GM10847 (cell line): ENCODE measurements around the gene PLPP3.

Source experiments
- POLR2A ChIP-seq: IDR thresholded peaks from 2 replicates; pipeline ENCODE4 v1.6.1; 2011; ENCODE audit not compliant: insufficient read length; ENCODE audit errors: extremely low read depth

Gene PLPP3

DNA sequence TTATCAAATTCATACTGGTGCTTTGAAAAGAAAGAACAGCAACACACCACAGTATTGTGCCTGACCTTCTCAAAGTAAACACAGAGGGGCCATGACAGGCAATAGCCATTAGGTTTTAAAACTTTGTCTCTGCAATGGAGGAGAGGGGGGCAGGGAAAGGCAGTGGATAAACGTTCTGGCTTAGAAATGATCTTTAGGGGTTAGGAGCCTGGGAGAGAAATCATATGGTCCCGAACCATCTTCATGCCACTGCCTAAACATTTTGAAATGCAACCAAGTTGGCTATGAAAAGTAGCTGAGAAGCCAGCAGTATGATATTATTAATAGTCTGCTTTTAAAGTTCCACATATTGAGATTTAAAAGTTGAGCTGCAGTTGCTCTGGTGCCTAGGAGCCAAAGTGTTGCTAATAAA, 39.8 kb downstream of the PLPP3 start:
- TF ChIP-seq POLR2A, result no peak

DNA sequence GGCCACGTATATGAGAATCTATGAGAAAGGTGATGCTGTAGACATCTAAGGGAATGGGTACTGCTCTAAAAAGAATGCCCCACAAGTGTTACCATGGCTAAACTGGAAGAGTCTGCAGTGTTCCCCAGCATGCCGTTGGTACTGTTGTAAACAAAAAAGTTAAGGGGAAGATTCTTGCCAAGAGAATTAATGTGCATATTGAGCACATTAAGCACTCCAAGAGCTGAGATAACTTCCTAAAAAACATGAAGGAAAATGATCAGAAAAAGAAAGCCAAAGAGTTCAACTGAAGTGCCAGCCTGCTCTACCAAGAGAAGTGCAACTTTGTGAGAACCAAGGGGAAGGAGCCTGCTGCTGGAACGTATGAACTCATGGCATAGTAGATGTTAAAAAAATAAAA, 40.8 kb downstream of the PLPP3 start:
- no peak for TF ChIP-seq POLR2A

DNA sequence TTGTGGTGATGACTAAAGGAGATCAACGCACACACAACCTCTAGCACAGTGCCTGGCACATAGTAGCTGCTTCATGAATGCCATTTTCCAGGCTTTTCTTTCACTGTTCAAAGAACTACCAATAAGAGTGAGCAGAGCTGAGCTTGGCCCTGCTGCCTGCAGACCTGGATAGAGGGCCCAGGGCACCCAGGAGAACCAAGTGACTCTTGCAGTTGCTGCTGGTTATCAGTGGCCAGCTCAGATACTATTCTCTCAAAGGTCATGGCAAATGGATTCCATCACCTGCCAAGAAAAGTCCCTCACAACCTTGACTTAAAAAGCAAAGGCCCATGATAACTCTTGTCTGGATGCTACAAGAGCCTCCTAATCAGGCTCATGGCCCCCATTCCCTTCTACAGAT, 41.7 kb downstream of the PLPP3 start:
- TF ChIP-seq POLR2A, result no peak

DNA sequence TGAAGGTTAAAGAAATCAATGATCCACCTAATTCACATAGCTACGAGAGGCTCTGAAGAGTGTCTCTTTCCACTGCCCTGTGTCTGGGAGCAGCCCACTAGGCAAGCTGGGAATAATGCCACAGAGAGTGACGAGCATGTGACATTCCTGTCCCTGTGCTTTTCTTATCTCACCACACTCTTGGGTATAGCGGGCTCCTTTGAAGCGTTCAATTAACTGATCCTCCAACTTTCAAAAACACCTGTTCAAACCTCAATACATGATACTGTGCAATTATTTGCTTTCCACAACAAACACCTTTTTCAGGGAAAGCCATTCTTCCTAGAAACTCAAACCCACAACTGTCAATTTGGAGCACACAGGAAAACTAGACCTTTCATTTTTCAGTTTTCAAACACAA, 43.4 kb downstream of the PLPP3 start:
- no peak for TF ChIP-seq POLR2A

DNA sequence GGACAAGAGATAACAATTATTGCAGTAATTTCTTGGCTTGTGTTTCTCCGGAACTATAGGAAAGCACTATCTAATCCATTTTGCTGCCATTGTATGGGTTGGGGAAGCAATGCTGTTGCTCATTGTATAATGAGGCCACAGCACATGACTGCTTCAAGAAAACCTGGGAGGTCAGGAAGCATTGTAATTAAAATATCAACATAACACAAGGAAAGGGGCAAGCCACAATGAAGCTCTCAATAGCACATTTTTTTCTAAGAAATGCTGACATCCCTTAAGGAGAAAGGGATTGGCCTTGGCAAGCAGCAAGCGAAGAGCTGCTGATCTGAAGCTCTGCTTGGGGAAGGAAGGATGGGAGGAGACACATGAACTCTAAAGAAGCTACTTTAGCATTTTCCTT, 44.0 kb downstream of the PLPP3 start:
- TF ChIP-seq POLR2A, result no peak

DNA sequence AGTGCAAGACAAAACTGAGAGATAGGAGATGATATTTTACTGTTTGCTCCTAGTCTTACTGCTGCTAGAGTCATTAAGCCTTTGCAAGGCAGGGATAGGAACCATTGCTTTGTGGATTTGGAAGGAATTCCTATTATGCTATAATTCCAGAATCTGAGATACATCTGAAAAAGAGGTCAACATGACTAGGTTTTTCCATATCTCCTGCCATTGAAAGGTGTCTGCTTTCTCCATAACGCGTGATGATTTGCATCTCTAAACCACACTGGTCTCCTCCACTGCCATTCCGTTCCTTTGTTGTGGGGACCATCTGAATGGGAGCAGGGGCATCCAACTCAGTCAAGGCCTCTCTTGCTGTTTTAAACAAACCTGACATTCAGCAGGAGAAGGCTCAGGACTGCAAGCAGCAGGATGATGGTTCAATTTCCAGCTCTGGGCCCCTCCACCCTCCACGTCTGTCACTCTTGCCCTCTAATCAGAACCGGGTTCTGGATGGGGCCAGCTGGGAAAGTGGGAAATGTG, 45.2 kb downstream of the PLPP3 start:
- TF ChIP-seq POLR2A, result no peak

DNA sequence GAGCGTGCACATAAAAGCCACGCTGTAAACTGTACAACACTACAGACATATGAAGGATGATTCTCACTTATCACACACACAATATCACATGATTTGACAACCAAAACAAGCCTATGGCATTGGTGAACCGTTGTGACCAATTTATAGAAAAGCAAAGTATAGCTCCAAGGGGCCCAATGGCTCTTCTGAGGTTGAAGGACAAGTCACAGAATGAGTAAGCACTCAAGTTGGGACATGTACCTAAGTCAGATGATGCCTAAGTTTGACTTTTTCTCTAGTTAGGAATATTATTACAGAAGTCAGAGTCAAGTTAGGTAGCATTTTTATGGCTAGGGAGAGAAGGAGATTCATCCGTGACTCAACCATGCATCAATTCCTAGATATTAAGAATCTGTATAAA, 45.7 kb downstream of the PLPP3 start:
- TF ChIP-seq POLR2A, result no peak

DNA sequence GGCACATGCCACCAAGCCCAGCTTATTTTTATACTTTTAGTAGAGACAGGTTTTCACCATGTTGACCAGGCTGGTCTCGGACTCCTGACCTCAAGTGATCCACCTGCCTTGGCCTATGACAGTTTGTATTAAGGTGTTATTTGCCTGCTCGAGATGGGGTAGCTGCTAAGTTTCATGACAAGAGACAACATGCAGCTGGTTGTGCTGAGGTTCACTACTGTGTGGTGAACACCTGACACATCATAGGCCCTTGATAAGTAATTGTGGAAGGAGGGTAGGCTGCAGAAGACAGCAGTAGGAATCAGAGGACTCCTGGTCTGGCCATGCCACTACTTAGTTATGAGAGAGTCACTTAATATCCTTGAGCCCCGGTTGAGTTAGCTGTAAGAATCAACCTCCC, 46.2 kb downstream of the PLPP3 start:
- no peak for TF ChIP-seq POLR2A

DNA sequence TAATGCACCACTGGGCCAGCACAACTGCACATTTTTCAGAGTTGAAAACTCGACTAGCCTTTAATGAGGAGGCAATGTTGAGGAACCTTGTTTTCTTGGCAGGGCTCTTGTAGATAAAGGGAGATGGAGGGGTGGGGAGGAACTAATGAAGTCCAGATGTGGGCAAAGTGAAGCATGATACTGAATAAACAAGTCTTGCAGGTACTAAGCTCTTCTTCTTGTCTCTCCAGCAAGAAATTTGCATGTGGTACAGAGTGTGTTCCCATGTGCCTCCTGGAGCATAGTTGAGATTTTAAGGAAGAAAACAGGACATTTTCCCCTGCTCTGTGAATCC, 47.0 kb downstream of the PLPP3 start:
- no peak for TF ChIP-seq POLR2A

DNA sequence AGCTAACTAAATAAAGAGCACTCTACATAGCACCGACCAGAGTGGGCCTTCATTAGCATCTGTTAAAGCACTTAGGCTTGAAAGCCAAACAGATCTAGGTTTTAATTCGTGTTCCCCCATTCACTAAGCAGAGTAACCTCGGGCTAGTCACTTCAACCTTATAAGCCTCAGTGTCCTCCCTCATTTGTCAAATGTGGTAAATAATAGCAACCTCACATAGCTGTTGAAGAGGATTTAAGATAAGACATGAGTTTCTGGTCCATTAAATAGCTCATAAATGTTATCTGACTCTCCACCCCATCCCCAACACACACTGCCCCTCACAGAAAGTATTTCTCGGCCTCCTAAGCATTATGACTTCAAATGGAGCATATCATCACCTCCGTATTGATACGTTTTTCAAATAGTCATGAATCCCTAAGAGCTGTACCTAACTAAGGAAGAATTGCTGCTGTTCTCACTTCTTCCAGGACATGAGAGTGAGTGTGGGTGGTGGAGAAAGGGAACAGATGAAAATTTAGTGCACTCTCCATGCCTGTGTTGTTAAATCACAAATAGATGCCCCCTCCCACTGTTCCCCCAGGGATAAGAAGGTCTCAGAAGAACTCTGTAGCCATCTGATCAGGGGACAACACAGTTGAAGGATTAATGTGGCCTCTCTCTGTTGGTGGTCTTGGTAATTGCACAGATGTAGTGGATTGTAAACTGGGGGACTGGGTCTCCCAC, 47.6 kb downstream of the PLPP3 start:
- TF ChIP-seq POLR2A, result no peak

DNA sequence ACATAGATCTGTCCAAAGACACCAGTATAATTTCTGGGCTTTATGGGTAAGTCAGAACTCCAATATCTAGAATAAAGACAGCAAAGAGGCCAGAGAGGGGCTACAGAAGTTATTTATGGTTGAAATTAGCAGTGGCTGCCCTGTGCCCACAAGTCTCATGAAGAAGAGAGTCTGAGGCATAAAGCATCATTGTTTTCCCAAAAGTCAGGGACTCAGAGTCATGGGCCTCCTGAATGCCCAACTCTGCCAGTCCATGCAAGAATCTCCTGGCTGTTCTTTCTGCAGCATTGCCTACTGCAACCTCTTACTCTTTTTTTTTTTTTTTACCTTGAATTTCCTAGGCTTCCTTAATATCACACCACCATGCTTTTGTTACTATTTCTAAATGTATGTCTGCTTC, 49.6 kb downstream of the PLPP3 start:
- no peak for TF ChIP-seq POLR2A

DNA sequence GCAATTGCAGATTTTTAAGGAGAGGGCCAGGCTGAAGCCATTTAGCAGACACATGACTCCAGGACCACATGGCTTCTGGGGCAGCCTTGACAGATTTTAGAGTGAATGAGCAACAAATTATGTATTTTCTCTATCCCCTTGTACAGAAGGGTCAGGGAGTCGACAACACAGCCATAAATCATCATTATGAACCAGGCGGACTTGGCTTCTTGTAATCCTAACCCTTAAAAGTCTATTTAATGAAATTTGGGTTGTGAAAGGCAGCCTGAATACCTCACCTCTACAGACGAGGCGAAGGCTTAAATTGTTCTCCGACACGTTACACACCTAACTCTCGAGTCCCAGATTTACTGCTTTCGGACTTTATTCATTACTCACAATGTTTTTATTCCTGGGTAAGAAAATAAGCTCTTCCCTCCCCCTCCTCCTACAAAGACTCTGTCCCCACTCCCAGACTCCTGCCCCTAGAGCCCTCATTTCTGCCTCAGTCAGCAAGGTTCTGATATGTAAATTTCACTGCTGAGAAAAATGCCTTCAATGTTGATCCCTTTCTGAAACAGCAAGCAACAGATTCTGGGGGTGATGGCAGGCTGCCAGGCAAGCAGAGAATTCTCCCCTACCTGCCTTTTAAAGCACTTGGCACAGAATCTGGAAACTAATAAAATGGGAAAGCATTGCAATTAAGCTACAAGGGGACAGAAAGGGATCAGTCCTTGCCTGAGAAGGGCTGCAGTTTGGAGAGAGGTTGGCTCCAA, 51.6 kb downstream of the PLPP3 start:
- TF ChIP-seq POLR2A, result no peak

DNA sequence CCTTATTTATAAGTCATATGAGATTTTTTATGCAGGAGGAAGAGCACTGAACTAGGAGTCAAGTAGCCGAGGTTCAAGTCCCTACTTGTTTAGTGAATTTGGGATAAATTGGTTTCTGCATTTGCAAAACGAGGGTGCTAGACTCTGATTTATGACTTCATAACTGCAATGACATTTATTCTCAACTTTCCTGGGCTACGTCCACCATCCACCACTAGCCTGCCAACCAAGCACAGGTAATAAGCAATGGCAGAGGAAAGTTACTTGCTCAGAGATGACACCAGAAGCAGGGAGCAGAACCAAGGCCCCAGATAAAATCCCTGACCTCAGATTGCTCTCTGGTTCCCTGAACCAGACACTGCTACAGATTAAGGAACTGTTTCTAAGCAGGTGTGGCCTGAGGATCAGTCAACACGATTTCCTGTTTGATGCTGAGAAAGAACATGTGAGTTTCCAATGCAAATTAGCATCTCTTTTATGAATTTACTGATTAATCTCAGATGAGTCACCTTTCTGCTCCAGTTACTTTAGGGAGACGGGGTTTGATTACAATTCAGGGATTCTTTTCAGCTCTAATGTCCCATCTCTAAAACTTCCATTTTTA, 52.7 kb downstream of the PLPP3 start:
- no peak for TF ChIP-seq POLR2A

DNA sequence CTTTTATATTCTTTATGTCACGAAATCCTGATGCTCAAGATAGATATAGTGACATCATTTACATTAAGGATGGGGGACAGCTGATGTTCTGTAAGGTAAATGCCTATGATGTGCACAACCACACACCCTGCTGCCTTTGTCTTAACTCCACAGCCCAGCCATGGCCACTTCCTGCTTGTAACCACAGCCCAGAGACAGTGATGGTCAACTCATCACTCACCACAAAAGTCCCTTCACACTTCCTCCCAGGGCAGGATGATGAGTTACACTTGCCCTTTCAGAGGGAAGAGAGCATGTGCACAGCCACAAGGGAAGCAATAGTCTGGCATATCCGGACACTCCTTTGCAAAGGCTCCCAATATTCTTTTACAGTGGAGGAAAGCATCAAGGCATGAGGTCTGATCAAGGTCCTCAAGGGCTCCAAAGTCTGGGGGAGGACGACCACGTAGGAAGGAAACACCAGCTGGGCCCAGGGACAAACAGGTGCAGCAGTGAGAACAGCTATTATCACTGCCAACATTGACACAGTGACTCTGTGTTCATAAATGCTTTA, 53.8 kb downstream of the PLPP3 start:
- no peak for TF ChIP-seq POLR2A

DNA sequence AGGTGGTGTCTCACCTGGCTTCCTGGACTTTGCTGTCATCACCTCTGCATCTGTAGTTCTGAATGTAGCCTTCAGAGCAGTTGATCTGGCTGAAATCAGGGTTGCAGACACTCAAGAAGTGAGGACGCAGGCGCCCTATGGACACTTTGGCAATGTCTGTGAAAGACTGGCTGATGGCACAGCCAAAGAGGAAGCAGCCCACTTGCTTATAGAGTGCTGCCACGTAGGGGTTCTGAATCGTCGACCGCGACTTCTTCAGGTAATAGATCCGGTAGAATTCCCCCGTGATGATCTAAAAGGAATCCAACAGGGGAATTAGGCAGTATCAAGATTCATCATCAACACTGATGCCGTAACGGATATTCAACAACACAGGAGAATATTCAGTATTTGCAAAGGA, 55.1 kb downstream of the PLPP3 start:
- no peak for TF ChIP-seq POLR2A

DNA sequence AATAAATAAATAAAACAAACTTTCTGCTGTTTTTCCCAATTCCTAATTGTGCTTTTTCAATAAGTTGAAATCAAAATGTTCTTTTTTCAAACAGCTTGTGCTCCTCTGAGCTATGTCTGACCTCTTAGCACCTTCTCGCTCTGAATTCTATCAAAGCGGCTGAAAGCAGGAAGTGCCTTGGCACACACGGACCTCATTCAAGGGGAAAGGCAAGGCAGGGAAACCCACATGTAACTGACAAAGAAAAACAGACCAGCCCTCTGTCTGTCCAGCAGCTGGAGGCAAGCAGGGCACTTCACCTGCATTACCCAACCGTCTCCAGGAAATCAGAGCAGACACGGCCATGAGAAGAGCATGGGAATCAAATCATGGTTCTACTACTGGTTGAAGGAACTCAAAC, 56.7 kb downstream of the PLPP3 start:
- no peak for TF ChIP-seq POLR2A
